Measurements from ENCODE around the gene FILIP1. TPM values are rescaled to one million over a fixed set of nuclear protein-coding genes. Genes with fewer than 3 reads are reported as not detected.
"Not testable (repeated sequence)": the region's sequence is repeated elsewhere in the genome, so short reads cannot be mapped to it uniquely, and the experiment has no call there.

FILIP1 gene
- total RNA-seq, 4 donors from 2014 or later: 57.5 to 123 (median 93.8) TPM

- intact Hi-C loops (cut with DNase I; ENCODE audit: low total_unique reads): no loop called here
- ATAC-seq: peak in 1 of 2 donors; percentile 15
Measured at GRCh38 chr6:75438013-75438431, 55.6 kb downstream of the FILIP1 start.

GRCh38 chr6:75437421-75437891 lies 56.1 kb downstream of the FILIP1 start:
- Histone ChIP-seq H3K36me3 (no peaks in the 10 kb centered on the region), H3K27me3 (no peaks in the 10 kb centered on the region), H3K9me3 (no peaks in the 10 kb centered on the region), H3K4me3 (peak overlapping the region in 1 of 4 donors; percentile 15), H3K4me1 (peaks cover 51 to 56% of the 10 kb centered on the region in 2 donors), H3K27ac (peak overlapping the region; percentile 72 to 84 (median 76))
- intact Hi-C loops (cut with DNase I; ENCODE audit: low total_unique reads): no loop called here
- DNase-seq: peak; percentile 30 to 54
- peak; percentile 92 to 95 for ATAC-seq
- in situ Hi-C loops (cut with MboI; ENCODE audit: low sequenced_read_pairs in 4 of 4): loop anchor here in 1 of 4 donors (10.0 kb wide), 1 partner anchor 57 kb away; the partner anchor contains the start of gene FILIP1
- TF ChIP-seq CTCF (IDR thresholded peaks at IDR 0.05 in 4 of 5, conservative IDR thresholded peaks at IDR 0.05 in 1 of 5) (no peak), POLR2A (IDR thresholded peaks at IDR 0.05) (no peak)

More at GRCh38 chr6:75438013-75438431, 55.6 kb downstream of the FILIP1 start:
- Histone ChIP-seq H3K27ac (peak overlapping the region; percentile 72 to 84 (median 76)), H3K4me3 (no peak overlapping the region), H3K4me1 (peaks cover 51 to 54% of the 10 kb centered on the region in 2 donors), H3K36me3 (no peaks in the 10 kb centered on the region), H3K27me3 (no peaks in the 10 kb centered on the region), H3K9me3 (no peaks in the 10 kb centered on the region)
- in situ Hi-C loops (cut with MboI; ENCODE audit: low sequenced_read_pairs in 4 of 4): loop anchor here in 1 of 4 donors (10.0 kb wide), 1 partner anchor 57 kb away; the partner anchor contains the start of gene FILIP1
- DNase-seq: no peak
- TF ChIP-seq CTCF (IDR thresholded peaks at IDR 0.05 in 4 of 5, conservative IDR thresholded peaks at IDR 0.05 in 1 of 5): no peak
- no peak for TF ChIP-seq POLR2A (IDR thresholded peaks at IDR 0.05)

GRCh38 chr6:75436869-75437268 lies 56.7 kb downstream of the FILIP1 start:
- Histone ChIP-seq H3K27ac (peak overlapping the region; percentile 72 to 84 (median 76)), H3K4me3 (peak overlapping the region in 3 of 4 donors; percentile 4 to 15 (median 15)), H3K9me3 (no peaks in the 10 kb centered on the region), H3K36me3 (no peaks in the 10 kb centered on the region), H3K4me1 (peaks cover 57 to 62% of the 10 kb centered on the region in 2 donors), H3K27me3 (no peaks in the 10 kb centered on the region)
- no peak for TF ChIP-seq POLR2A (IDR thresholded peaks at IDR 0.05)
- no peak for TF ChIP-seq CTCF (IDR thresholded peaks at IDR 0.05 in 4 of 5, conservative IDR thresholded peaks at IDR 0.05 in 1 of 5)
- intact Hi-C loops (cut with DNase I; ENCODE audit: low total_unique reads) (no loop called here), in situ Hi-C loops (cut with MboI; ENCODE audit: low sequenced_read_pairs in 4 of 4) (loop anchor here in 1 of 4 donors (10.0 kb wide), 1 partner anchor 58 kb away; the partner anchor contains the start of gene FILIP1)
- peak; percentile 88 to 89 for ATAC-seq
- peak; percentile 46 to 72 for DNase-seq

- intact Hi-C loops (cut with DNase I; ENCODE audit: low total_unique reads); H3K4me3 ChIP-seq; ATAC-seq; H3K36me3 ChIP-seq; DNase-seq; H3K9me3 ChIP-seq; H3K27me3 ChIP-seq: not testable (repeated sequence)
- in situ Hi-C loops (cut with MboI; ENCODE audit: low sequenced_read_pairs in 4 of 4): loop anchor here in 1 of 4 donors (10.0 kb wide), 1 partner anchor 62 kb away; the partner anchor contains the start of gene FILIP1
- peaks cover 74 to 75% of the 10 kb centered on the region in 2 donors for H3K4me1 ChIP-seq
- H3K27ac ChIP-seq: peak overlapping the region; percentile 75 to 93 (median 83)
Measured at GRCh38 chr6:75432809-75433208, 60.8 kb downstream of the FILIP1 start.

- DNase-seq: peak; percentile 83 to 85
- in situ Hi-C loops (cut with MboI; ENCODE audit: low sequenced_read_pairs in 4 of 4): loop anchor here in 1 of 4 donors (10.0 kb wide), 1 partner anchor 63 kb away; the partner anchor contains the start of gene FILIP1
- no peaks in the 10 kb centered on the region for H3K9me3 ChIP-seq
- intact Hi-C loops (cut with DNase I; ENCODE audit: low total_unique reads): loop anchor here (2.0 kb wide), 2 partner anchors 29 to 59 kb away; no protein-coding TSS in a partner anchor
- peak overlapping the region; percentile 75 to 93 (median 83) for H3K27ac ChIP-seq
- H3K36me3 ChIP-seq: no peaks in the 10 kb centered on the region
- ATAC-seq: peak; percentile 98 to 99
- H3K27me3 ChIP-seq: no peaks in the 10 kb centered on the region
- TF ChIP-seq CTCF (IDR thresholded peaks at IDR 0.05 in 4 of 5, conservative IDR thresholded peaks at IDR 0.05 in 1 of 5): no peak
- TF ChIP-seq POLR2A (IDR thresholded peaks at IDR 0.05): peak in 1 of 2 donors; percentile 30
- no peak overlapping the region for H3K4me3 ChIP-seq
- peaks cover 68 to 70% of the 10 kb centered on the region in 2 donors for H3K4me1 ChIP-seq
Measured at GRCh38 chr6:75431379-75431778, 62.2 kb downstream of the FILIP1 start.
